ENCODE results near the gene CARD18.
"Not testable (repeated sequence)": the region's sequence is repeated elsewhere in the genome, so short reads cannot be mapped to it uniquely, and the experiment has no call there.

Gene CARD18

GRCh38 chr11:105124756-105125155 is 14.8 kb downstream of the CARD18 start:
- no peak for TF ChIP-seq CTCF (IDR thresholded peaks at IDR 0.05; ENCODE audit: control extremely low read depth, extremely low read depth, low read depth, missing control alignments)
- DNase-seq (ENCODE audit: extremely low spot score), result no peak
- ChIA-PET CTCF (interaction anchor here (1.6 kb wide), 1 partner anchor 11 kb away, joined by 4 read pairs; no protein-coding TSS in a partner anchor), POLR2A (no interaction called here)

GRCh38 chr11:105111145-105111944 is 28.2 kb downstream of the CARD18 start:
- DNase-seq (ENCODE audit: extremely low spot score), result no peak
- ChIA-PET POLR2A (no interaction called here), CTCF (no interaction called here)
- no peak for TF ChIP-seq CTCF (IDR thresholded peaks at IDR 0.05; ENCODE audit: control extremely low read depth, extremely low read depth, low read depth, missing control alignments)

GRCh38 chr11:105110688-105111030 is 28.9 kb downstream of the CARD18 start:
- ChIA-PET CTCF (no interaction called here), POLR2A (no interaction called here)
- DNase-seq (ENCODE audit: extremely low spot score), result no peak
- TF ChIP-seq CTCF (IDR thresholded peaks at IDR 0.05; ENCODE audit: control extremely low read depth, extremely low read depth, low read depth, missing control alignments), result no peak

GRCh38 chr11:105109855-105110687 is 29.5 kb downstream of the CARD18 start:
- TF ChIP-seq CTCF (IDR thresholded peaks at IDR 0.05; ENCODE audit: control extremely low read depth, extremely low read depth, low read depth, missing control alignments), result no peak
- no peak for DNase-seq (ENCODE audit: extremely low spot score)
- CTCF ChIA-PET, result no interaction called here
- POLR2A ChIA-PET, result no interaction called here

DNA sequence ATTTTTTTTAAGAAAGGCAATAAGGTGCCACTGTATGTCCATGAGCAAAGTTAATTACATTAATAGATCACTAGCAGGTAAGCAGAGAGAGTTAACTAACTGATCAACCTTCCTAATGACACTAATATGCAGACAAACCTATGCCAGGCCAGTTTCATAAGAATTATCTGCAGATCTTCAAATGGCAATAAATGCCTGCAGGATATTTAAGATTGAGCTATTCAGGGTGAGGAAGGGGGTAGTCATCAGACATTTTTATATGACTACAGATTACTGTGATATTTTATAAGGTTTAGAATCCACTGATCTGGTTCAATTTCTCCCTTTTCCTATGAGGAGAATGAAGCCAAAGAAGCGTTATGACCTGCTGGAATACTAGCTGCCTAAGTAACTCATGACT is 30.2 kb downstream of the CARD18 start:
- ChIA-PET POLR2A (no interaction called here), CTCF (no interaction called here)
- no peak for DNase-seq (ENCODE audit: extremely low spot score)
- no peak for TF ChIP-seq CTCF (IDR thresholded peaks at IDR 0.05; ENCODE audit: control extremely low read depth, extremely low read depth, low read depth, missing control alignments)

DNA sequence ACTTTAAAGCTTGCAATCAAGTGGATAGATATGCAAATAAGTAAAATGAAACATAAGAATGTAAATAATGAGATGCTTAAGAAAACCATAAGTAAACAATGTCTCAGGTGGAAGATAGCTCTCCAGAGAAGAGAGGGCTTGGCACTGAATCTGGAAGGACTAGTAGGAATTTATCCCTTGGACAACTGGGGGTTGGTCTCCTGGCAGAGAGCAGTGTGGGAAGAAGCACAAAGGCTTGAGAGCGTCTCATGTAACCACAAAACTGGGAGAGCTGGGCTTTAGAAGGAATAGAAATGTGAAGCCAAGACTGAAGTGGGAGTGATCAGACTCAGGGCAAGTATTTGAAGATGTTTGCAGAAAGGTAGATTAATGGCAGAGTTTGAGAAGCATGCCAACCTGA is 31.3 kb downstream of the CARD18 start:
- POLR2A ChIA-PET, result no interaction called here

DNA sequence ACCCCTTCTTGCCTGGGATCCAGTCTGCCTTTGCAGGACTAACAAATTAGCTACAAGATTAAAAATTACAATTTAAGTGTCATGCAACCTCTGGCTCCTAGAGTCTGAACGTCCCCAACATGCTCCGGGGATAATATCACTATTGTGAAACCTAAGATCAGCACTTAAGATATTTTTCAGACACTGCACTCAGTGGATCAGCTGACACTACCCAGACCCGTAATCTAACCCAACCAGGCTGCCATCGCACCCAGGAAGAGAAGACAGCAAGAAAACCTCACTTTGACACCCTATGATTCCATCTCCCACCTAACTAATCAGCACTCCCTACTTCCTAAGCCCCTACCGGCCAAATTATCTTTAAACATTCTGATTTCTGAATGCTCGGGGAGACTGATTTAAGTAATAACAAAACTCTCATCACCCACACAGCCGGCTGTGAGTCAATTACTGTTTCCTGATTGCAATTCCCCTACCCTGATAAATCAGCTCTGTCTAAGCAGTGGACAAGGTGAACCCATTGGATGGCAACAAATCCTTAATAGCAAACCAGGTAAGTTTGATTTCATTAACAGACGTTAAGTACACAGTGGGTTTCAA is 32.2 kb downstream of the CARD18 start:
- DNase-seq (ENCODE audit: extremely low spot score); POLR2A ChIA-PET; CTCF ChIA-PET: not testable (repeated sequence)

More for the DNA sequence above, 31.3 kb downstream of the CARD18 start:
- no peak for DNase-seq (ENCODE audit: extremely low spot score)
- no peak for TF ChIP-seq CTCF (IDR thresholded peaks at IDR 0.05; ENCODE audit: control extremely low read depth, extremely low read depth, low read depth, missing control alignments)
- CTCF ChIA-PET, result no interaction called here

Data from GM10248 (cell line).